NCI-H2196 (cell line): Measurements from ENCODE around the gene F7.

Source experiments
- DNase-seq: peaks from one replicate; lab custom pipeline; 2025; ENCODE audit not compliant: unreplicated experiment; lab: John Stamatoyannopoulos, UW

The F7 gene

GRCh38 chr13:113129921-113130750 lies 24.5 kb downstream of the F7 start:
- DNase-seq, result no peak

GRCh38 chr13:113135281-113135760 lies 29.7 kb downstream of the F7 start:
- no peak for DNase-seq

GRCh38 chr13:113137691-113138298 lies 32.2 kb downstream of the F7 start:
- no peak for DNase-seq

- DNase-seq, result no peak
Measured at GRCh38 chr13:113138792-113139551, 33.4 kb downstream of the F7 start.

GRCh38 chr13:113139577-113139976 lies 34.0 kb downstream of the F7 start:
- no peak for DNase-seq

- no peak for DNase-seq
Measured at GRCh38 chr13:113140677-113141600, 35.3 kb downstream of the F7 start.

GRCh38 chr13:113141601-113141970 lies 36.0 kb downstream of the F7 start:
- no peak for DNase-seq

GRCh38 chr13:113142876-113143275 lies 37.3 kb downstream of the F7 start:
- no peak for DNase-seq

GRCh38 chr13:113143466-113144254 lies 38.1 kb downstream of the F7 start:
- DNase-seq, result no peak

GRCh38 chr13:113144255-113144629 lies 38.7 kb downstream of the F7 start:
- no peak for DNase-seq

- no peak for DNase-seq
Measured at GRCh38 chr13:113145496-113145895, 39.9 kb downstream of the F7 start.

- no peak for DNase-seq
Measured at GRCh38 chr13:113145911-113146598, 40.5 kb downstream of the F7 start.

GRCh38 chr13:113146750-113147149 lies 41.2 kb downstream of the F7 start:
- no peak for DNase-seq

- DNase-seq, result no peak
Measured at GRCh38 chr13:113147206-113147605, 41.6 kb downstream of the F7 start.

- no peak for DNase-seq
Measured at GRCh38 chr13:113148407-113148806, 42.8 kb downstream of the F7 start.

GRCh38 chr13:113148940-113149503 lies 43.4 kb downstream of the F7 start:
- no peak for DNase-seq

- DNase-seq, result no peak
Measured at GRCh38 chr13:113149711-113150549, 44.3 kb downstream of the F7 start.
